ENCODE measurements around the gene SLC40A1. TPM values are rescaled to one million over a fixed set of nuclear protein-coding genes. Genes with fewer than 3 reads are reported as not detected.

The SLC40A1 gene
- total and polyA plus RNA-seq, 2 donors (not counting 3 experiments of a cell fraction or from before 2014, with no cell fraction given): 8.5 to 15.1 TPM

GRCh38 chr2:189543367-189543766 is 37.2 kb downstream of the SLC40A1 start:
- dilution Hi-C loops (cut with MboI; ENCODE audit: extremely low pct_ligation_motif_present, low sequenced_read_pairs): no loop called here
- Histone ChIP-seq H2AFZ (ENCODE audit: low read depth, low read length) (no peak overlapping the region), H3K79me2 (ENCODE audit: control insufficient read depth, insufficient read depth, low read length) (no peaks in the 10 kb centered on the region), H3K27ac (ENCODE audit: insufficient read depth, low read depth, low read length) (no peak overlapping the region), H4K20me1 (replicated peaks; ENCODE audit: control insufficient read depth, extremely low read depth, insufficient read depth, low read length) (no peaks in the 10 kb centered on the region), H3K4me3 (replicated peaks in 1 of 3; ENCODE audit: insufficient read depth in 1 of 3, low read depth in 1 of 3, low read length in 3 of 3) (no peak overlapping the region), H3K36me3 (ENCODE audit: control insufficient read depth in 2 of 2, extremely low read depth in 1 of 2, insufficient read depth in 2 of 2, low read length in 2 of 2) (no peaks in the 10 kb centered on the region), H3K4me2 (ENCODE audit: insufficient read depth, low read length) (no peak overlapping the region), H3K9me3 (replicated peaks; ENCODE audit: control insufficient read depth, insufficient read depth, low read length) (no peaks in the 10 kb centered on the region), H3K27me3 (ENCODE audit: control insufficient read depth in 2 of 2, insufficient read depth in 2 of 2, low read length in 2 of 2) (no peaks in the 10 kb centered on the region), H3K4me1 (ENCODE audit: control insufficient read depth, extremely low read depth, insufficient read depth, low read length) (no peaks in the 10 kb centered on the region), H3K9ac (replicated peaks; ENCODE audit: extremely low read depth, insufficient read depth, low read length) (no peak overlapping the region), H3K9me1 (replicated peaks; ENCODE audit: control insufficient read depth, extremely low read depth, insufficient read depth, low read length) (no peaks in the 10 kb centered on the region)
- FAIRE-seq: no peak
- BruUV-seq (replicated peaks): no TSS peak
- CTCF ChIA-PET: no interaction called here
- no peak for TF ChIP-seq CTCF (IDR thresholded peaks at IDR 0.05; ENCODE audit: extremely low read depth in 1 of 2, insufficient read depth in 1 of 2, low read depth in 1 of 2, low read length in 2 of 2)
- no peak for TF ChIP-seq MYC (IDR thresholded peaks at IDR 0.05; ENCODE audit: low read depth, low read length)
- TF ChIP-seq MAX (IDR thresholded peaks at IDR 0.05; ENCODE audit: insufficient read depth, insufficient read length): no peak
- no peak for TF ChIP-seq JUN (IDR thresholded peaks at IDR 0.05; ENCODE audit: borderline replicate concordance, insufficient read depth, insufficient read length, low read depth)
- TF ChIP-seq POLR2A (IDR thresholded peaks at IDR 0.05; ENCODE audit: low read depth, low read length): no peak
- TF ChIP-seq FOS (IDR thresholded peaks at IDR 0.05; ENCODE audit: borderline replicate concordance, insufficient read depth, low read length): no peak
- TF ChIP-seq GATA2 (IDR thresholded peaks at IDR 0.05; ENCODE audit: insufficient read depth, insufficient read length, low read depth, low read length): no peak
- no peak for TF ChIP-seq EZH2 (IDR thresholded peaks at IDR 0.05; ENCODE audit: borderline replicate concordance, low read depth, low read length, severe bottlenecking)
- no peak for TF ChIP-seq POLR2AphosphoS5 (IDR thresholded peaks at IDR 0.05; ENCODE audit: insufficient read depth, low read depth, low read length)
- no peak for DNase-seq (ENCODE audit: low read depth, low spot score)
- POLR2A ChIA-PET: no interaction called here
- intact Hi-C loops (cut with micrococcal nuclease): no loop called here
